ENCODE measurements around the gene CEMIP2. TPM values are rescaled to one million over a fixed set of nuclear protein-coding genes. Genes with fewer than 3 reads are reported as not detected.

Gene CEMIP2
- total and polyA plus RNA-seq, 2 of the 13 experiments (the other 11 are each of a cell fraction or from before 2014, with no cell fraction given) = 94.3 to 128 TPM

DNA sequence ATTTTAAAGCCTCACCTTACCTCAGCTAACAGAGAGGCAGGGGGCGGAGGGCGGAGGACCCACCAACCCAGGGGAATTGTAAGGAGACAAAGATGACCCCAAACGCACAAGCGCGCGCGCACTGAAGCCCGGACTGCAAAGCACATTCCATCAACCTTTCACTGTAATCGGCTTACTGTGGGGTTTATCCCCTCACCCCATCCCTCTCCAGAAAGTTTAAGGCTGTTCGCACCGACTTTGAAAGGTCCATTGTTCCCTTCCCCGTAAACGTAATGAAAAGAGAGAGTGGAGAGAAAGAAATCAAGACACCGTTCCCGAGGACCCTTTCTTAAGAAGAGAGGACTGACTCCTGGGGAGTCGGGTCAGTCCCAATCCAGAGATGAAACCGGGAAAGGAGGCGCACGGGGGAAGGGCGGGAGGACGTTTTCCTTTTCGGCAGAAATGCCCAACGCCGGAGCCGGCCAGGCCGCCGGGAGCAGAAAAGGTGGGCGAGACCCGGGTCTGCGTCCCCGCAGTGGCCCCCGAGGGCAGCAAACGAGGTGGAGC is 464 bp downstream of the CEMIP2 start:
- DNase-seq (ENCODE audit: low spot score) (no peak), FAIRE-seq (no peak), ATAC-seq (no peak)
- Histone ChIP-seq H3K27ac (ENCODE audit: extremely low read length, insufficient read depth, low read length) (peak overlapping the region; percentile 92), H2AFZ (ENCODE audit: low read length) (no peak overlapping the region), H3K4me3 (replicated peaks in 1 of 3; ENCODE audit: insufficient read depth in 1 of 3, low read depth in 2 of 3, low read length in 3 of 3) (peak overlapping the region; percentile 90 to 99 (median 98)), H4K20me1 (ENCODE audit: insufficient read depth, low read length) (0 out of 2 replicates have a peak, but pooled peaks cover 8% of the 10 kb centered on the region), H3K79me2 (ENCODE audit: insufficient read depth, low read length) (peaks cover 55% of the 10 kb centered on the region), H3K4me2 (ENCODE audit: low read depth, low read length) (peak overlapping the region; percentile 84), H3K4me1 (ENCODE audit: insufficient read depth, low read length) (peaks cover 39% of the 10 kb centered on the region), H3K27me3 (ENCODE audit: control insufficient read depth in 1 of 2, insufficient read depth in 2 of 2, low read length in 2 of 2) (peaks cover 0 to 12% of the 10 kb centered on the region in 2 experiments; a peak in 1 of 5 replicates), H3K36me3 (replicated peaks in 1 of 2; ENCODE audit: control insufficient read depth in 1 of 2, insufficient read depth in 2 of 2, low read length in 2 of 2) (no peaks in the 10 kb centered on the region), H3K9me3 (ENCODE audit: low read length) (no peaks in the 10 kb centered on the region), H3K9ac (ENCODE audit: insufficient read depth, low read depth, low read length) (peak overlapping the region; percentile 97)
- CTCF ChIA-PET (ENCODE audit: low intra/inter-chr PET ratio, low total read pairs) = interaction anchor here (2.4 kb wide), 1 partner anchor 163 kb away, joined by 25 read pairs; no protein-coding TSS in a partner anchor
- intact Hi-C loops (cut with micrococcal nuclease; ENCODE audit: unreplicated experiment) = loop anchor here (2.0 kb wide), 3 partner anchors 25 to 483 kb away; no protein-coding TSS in a partner anchor
- no TSS peak for BruUV-seq (replicated peaks)
- 1% methylated on average over 18 of the region's 33 CpGs for WGBS (ENCODE audit: low lambda C conversion rate)
- POLR2A ChIA-PET = interaction anchor here (0.8 to 4.9 kb wide), 15 partner anchors 10 to 1348 kb away, joined by 3 to 31 read pairs (median 7); partner anchors contain the start of genes ABHD17B and C9orf85
- in situ Hi-C loops (cut with HindIII; ENCODE audit: extremely low pct_ligation_motif_present, low pct_unique_long_range_greater_than_20kb) = loop anchor here (5.0 kb wide), 2 partner anchors 41 to 156 kb away; no protein-coding TSS in a partner anchor
- no peak for TF ChIP-seq ZNF292 (CRISPR knock-in tag; IDR thresholded peaks at IDR 0.05; ENCODE audit: borderline replicate concordance, low read depth)
- no peak for TF ChIP-seq ZNF615 (CRISPR knock-in tag; IDR thresholded peaks at IDR 0.05; ENCODE audit: borderline replicate concordance)
- TF ChIP-seq ARID2 (CRISPR knock-in tag; IDR thresholded peaks at IDR 0.05; ENCODE audit: borderline replicate concordance) = no peak
- TF ChIP-seq ZMAT5 (CRISPR knock-in tag; IDR thresholded peaks at IDR 0.05; ENCODE audit: borderline replicate concordance, low read depth) = no peak
- no peak for TF ChIP-seq HMG20B (CRISPR knock-in tag; conservative IDR thresholded peaks at IDR 0.05)
- TF ChIP-seq ZNF639 (CRISPR knock-in tag; conservative IDR thresholded peaks at IDR 0.05) = no peak
- TF ChIP-seq HNRNPH1 (optimal IDR thresholded peaks at IDR 0.05; ENCODE audit: low read depth, low read length) = no peak
- TF ChIP-seq HNF1B (CRISPR knock-in tag; IDR thresholded peaks at IDR 0.05) = no peak
- TF ChIP-seq ZNF232 (CRISPR knock-in tag; IDR thresholded peaks at IDR 0.05; ENCODE audit: borderline replicate concordance) = peak; percentile 46; the same call in 1 of the 2 replicates
- TF ChIP-seq ZBTB38 (CRISPR knock-in tag; IDR thresholded peaks at IDR 0.05) = peak; percentile 32; the same call in 1 of the 2 replicates
- TF ChIP-seq MED13 (CRISPR knock-in tag; IDR thresholded peaks at IDR 0.05) = no peak
- 0 out of 2 replicates have a peak, but pooled peaks have one; percentile 10 for TF ChIP-seq ZNF414 (CRISPR knock-in tag; IDR thresholded peaks at IDR 0.05)
